ENCODE results near the gene IFNGR2.
"Not testable (repeated sequence)": the region's sequence is repeated elsewhere in the genome, so short reads cannot be mapped to it uniquely, and the experiment has no call there.

Gene IFNGR2

DNA sequence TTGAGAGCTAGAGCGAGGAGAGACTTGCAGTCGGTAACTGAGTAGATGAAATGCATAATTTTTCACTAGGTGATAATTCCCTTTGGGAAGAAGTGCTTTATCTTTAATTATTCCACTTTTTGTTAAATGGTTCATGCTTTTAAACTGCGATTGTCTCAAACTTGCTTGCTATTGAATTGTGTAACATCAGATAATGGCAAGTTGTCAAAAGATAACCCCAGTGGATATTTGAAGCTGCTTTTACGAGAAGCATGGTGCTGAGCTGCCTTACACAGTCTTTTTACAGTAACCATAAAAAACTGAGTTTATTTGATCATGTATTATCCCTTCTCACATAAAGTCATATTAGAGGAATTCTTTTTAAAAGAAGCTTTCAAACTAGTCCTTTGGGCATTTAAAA, 46.4 kb downstream of the IFNGR2 start:
- DNase-seq (ENCODE audit: low spot score in 2 of 2), result peak in 1 of 2 experiments; percentile 31
- Histone ChIP-seq H3K9me3 (no peaks in the 10 kb centered on the region), H3K27me3 (ENCODE audit: low read depth) (no peaks in the 10 kb centered on the region)

DNA sequence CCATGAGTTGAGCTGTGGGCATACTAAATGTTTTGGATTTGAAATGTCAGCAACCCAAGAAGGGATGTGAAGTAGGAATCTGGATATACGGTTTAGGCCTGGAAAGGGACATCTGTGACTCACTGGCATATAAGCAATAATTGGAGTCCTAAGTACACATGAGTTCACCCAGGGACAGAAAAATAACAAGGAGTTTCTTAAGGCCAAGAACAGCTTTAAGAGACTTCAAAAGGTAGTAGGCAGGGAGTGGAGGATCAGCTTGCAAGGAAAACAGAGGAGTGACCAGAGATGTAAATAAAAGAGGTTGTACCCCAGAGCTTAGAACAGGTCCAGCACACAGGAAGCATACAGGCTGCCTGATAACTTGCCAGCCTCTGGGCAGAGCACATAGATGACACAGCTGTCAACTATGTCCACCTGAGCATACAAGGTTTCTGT, 48.4 kb downstream of the IFNGR2 start:
- in situ Hi-C loops (cut with MboI; ENCODE audit: low sequenced_read_pairs), result no loop called here
- no peaks in the 10 kb centered on the region for H3K9me3 ChIP-seq
- no peak for DNase-seq (ENCODE audit: low spot score in 2 of 2)
- H3K36me3 ChIP-seq (replicated peaks), result peaks cover 13% of the 10 kb centered on the region
- H3K4me1 ChIP-seq, result peaks cover 14% of the 10 kb centered on the region
- H3K27me3 ChIP-seq (ENCODE audit: low read depth), result no peaks in the 10 kb centered on the region
- no peak overlapping the region for H3K4me3 ChIP-seq

More for the DNA sequence above, 46.4 kb downstream of the IFNGR2 start:
- Histone ChIP-seq H3K36me3 (replicated peaks) (no peaks in the 10 kb centered on the region; the same call in 1 of the 2 replicates), H3K4me1 (peaks cover 10% of the 10 kb centered on the region), H3K4me3 (no peak overlapping the region)
- in situ Hi-C loops (cut with MboI; ENCODE audit: low sequenced_read_pairs), result no loop called here

- no peak for DNase-seq (ENCODE audit: low spot score in 2 of 2)
- in situ Hi-C loops (cut with MboI; ENCODE audit: low sequenced_read_pairs), result no loop called here
- Histone ChIP-seq H3K9me3 (no peaks in the 10 kb centered on the region), H3K36me3 (replicated peaks) (peaks cover 13% of the 10 kb centered on the region), H3K4me3 (no peak overlapping the region), H3K27me3 (ENCODE audit: low read depth) (no peaks in the 10 kb centered on the region), H3K4me1 (peaks cover 14% of the 10 kb centered on the region)
Observed at GRCh38 chr21:33452362-33452761, 49.1 kb downstream of the IFNGR2 start.

DNA sequence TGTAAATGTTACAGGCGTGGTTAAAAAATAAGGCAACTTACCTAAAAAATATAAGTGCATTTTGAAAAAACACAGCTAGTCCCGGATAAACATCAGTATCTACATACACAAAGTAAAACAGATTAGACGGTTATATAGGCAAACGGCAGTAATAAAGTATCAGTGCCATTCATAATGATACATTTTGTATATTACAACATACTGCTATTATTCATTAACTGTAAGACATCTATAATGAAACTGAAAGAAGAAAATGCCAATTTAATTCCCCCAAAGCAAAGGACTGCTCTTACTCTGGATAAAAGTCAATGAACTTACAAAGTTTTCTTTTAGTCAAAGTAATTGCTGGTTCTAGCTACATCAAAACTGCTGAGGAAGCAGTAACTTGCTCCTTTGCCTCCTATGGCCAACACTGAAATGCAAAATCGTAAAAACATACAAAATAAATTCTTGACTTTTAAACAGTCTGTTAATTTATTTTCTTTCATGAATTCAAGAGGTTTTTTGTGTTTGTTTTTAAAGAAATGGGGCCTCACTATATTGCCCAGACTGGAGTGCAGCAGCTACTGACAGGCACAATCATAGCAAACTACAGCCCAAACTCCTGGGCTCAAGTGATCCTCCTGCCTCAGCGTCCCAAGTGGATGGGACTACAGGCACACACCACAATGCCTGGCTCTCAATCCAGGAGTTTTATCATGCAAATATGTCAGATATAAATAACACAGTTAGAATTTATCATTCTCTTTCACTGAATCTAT, 52.7 kb downstream of the IFNGR2 start:
- Histone ChIP-seq H3K27me3 (ENCODE audit: low read depth) (no peaks in the 10 kb centered on the region), H3K4me1 (peaks cover 4% of the 10 kb centered on the region; the same call in 1 of the 2 replicates), H3K9me3 (no peaks in the 10 kb centered on the region), H3K4me3 (no peak overlapping the region), H3K36me3 (replicated peaks) (peaks cover 17% of the 10 kb centered on the region)
- DNase-seq (ENCODE audit: low spot score in 2 of 2), result peak; percentile 22 to 24
- in situ Hi-C loops (cut with MboI; ENCODE audit: low sequenced_read_pairs), result no loop called here

DNA sequence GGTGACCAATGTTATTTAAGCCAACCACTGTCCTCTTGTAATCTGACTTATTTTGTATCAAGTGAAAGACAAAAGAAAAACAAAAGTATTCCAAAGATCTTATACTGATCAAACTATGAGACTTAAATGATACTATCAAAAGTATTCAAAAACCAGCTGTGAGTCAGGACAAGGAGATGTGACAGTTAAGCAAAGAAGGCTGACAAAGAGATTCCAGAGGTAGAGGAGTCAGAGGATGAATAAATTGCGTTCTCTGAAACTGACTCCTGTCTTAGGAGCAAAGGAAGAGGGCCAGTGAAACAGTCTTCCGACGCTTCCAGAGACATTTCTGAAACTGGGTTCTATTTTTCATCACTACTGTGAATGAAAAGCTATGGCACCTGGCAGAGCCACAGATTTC, 55.6 kb downstream of the IFNGR2 start:
- in situ Hi-C loops (cut with MboI; ENCODE audit: low sequenced_read_pairs), result no loop called here
- peaks cover 4% of the 10 kb centered on the region; the same call in 1 of the 2 replicates for H3K4me1 ChIP-seq
- DNase-seq (ENCODE audit: low spot score in 2 of 2), result no peak
- H3K36me3 ChIP-seq (replicated peaks), result peaks cover 17% of the 10 kb centered on the region
- H3K27me3 ChIP-seq (ENCODE audit: low read depth), result no peaks in the 10 kb centered on the region
- H3K4me3 ChIP-seq, result no peak overlapping the region
- H3K9me3 ChIP-seq, result no peaks in the 10 kb centered on the region

GRCh38 chr21:33461538-33462250, 58.5 kb downstream of the IFNGR2 start:
- in situ Hi-C loops (cut with MboI; ENCODE audit: low sequenced_read_pairs), result no loop called here
- H3K4me3 ChIP-seq, result no peak overlapping the region
- H3K9me3 ChIP-seq, result no peaks in the 10 kb centered on the region
- H3K4me1 ChIP-seq, result peaks cover 2% of the 10 kb centered on the region
- no peak for DNase-seq (ENCODE audit: low spot score in 2 of 2)
- H3K27me3 ChIP-seq (ENCODE audit: low read depth), result no peaks in the 10 kb centered on the region
- peaks cover 4% of the 10 kb centered on the region; the same call in 1 of the 2 replicates for H3K36me3 ChIP-seq (replicated peaks)

DNA sequence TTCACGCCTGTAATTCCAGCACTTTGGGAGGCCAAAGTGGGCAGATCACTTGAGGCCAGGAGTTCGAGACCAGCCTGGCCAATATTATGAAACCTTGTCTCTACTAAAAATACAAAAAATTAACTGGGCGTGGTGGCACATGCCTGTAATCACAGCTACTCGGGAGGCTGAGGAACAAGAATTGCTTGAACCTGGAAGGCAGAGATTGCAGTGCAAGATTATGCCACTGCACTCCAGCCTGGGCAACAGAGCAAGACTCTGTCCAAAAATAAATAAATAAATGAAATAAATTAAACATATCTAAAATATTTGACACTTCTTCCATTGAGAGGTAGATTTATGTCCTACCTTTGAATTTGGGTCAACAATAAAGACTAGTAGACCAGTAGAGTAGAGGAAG, 66.0 kb downstream of the IFNGR2 start:
- DNase-seq (ENCODE audit: low spot score in 2 of 2); H3K4me1 ChIP-seq; H3K36me3 ChIP-seq (replicated peaks); H3K9me3 ChIP-seq; H3K27me3 ChIP-seq (ENCODE audit: low read depth); in situ Hi-C loops (cut with MboI; ENCODE audit: low sequenced_read_pairs); H3K4me3 ChIP-seq: not testable (repeated sequence)

GRCh38 chr21:33470701-33471100, 67.5 kb downstream of the IFNGR2 start:
- in situ Hi-C loops (cut with MboI; ENCODE audit: low sequenced_read_pairs), result no loop called here
- no peaks in the 10 kb centered on the region for H3K36me3 ChIP-seq (replicated peaks)
- no peak overlapping the region for H3K4me3 ChIP-seq
- H3K9me3 ChIP-seq, result no peaks in the 10 kb centered on the region
- no peaks in the 10 kb centered on the region for H3K27me3 ChIP-seq (ENCODE audit: low read depth)
- DNase-seq (ENCODE audit: low spot score in 2 of 2), result no peak
- H3K4me1 ChIP-seq, result peaks cover 7% of the 10 kb centered on the region

DNA sequence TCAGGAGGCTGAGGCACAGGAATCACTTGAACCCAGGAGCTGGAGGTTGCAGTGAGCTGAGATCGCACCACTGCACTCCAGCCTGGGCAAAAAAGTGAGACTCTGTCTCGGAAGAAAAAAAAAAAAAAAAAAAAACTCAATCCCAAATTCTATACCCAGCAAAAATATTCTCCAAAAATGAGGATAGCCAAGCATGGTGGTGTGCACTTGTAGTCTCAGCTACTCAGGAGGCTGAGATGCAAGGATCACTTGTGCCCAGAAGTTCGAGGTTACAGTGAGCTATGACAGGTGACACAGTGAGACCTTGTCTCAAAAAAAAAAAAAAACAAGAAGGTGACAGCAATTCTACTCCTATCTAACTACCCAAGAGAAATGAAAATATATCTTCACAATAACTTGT, 70.1 kb downstream of the IFNGR2 start:
- no peak for DNase-seq (ENCODE audit: low spot score in 2 of 2)
- H3K9me3 ChIP-seq, result no peaks in the 10 kb centered on the region
- no peaks in the 10 kb centered on the region for H3K4me1 ChIP-seq
- in situ Hi-C loops (cut with MboI; ENCODE audit: low sequenced_read_pairs), result no loop called here
- H3K27me3 ChIP-seq (ENCODE audit: low read depth), result no peaks in the 10 kb centered on the region
- no peaks in the 10 kb centered on the region for H3K36me3 ChIP-seq (replicated peaks)
- H3K4me3 ChIP-seq, result no peak overlapping the region

- DNase-seq (ENCODE audit: low spot score in 2 of 2), result no peak
- H3K9me3 ChIP-seq, result no peaks in the 10 kb centered on the region; the same call in 1 of the 2 replicates
- in situ Hi-C loops (cut with MboI; ENCODE audit: low sequenced_read_pairs), result loop anchor here (25.0 kb wide), 1 partner anchor 110 kb away; the partner anchor contains the start of gene DONSON
- H3K4me3 ChIP-seq, result no peak overlapping the region
- no peaks in the 10 kb centered on the region for H3K27me3 ChIP-seq (ENCODE audit: low read depth)
- 0 out of 2 replicates have a peak, but pooled peaks cover 3% of the 10 kb centered on the region for H3K36me3 ChIP-seq (replicated peaks)
- no peaks in the 10 kb centered on the region for H3K4me1 ChIP-seq
Observed at GRCh38 chr21:33477066-33477465, 73.9 kb downstream of the IFNGR2 start.

- no peak for DNase-seq (ENCODE audit: low spot score in 2 of 2)
- Histone ChIP-seq H3K27me3 (ENCODE audit: low read depth) (no peaks in the 10 kb centered on the region), H3K4me3 (peak overlapping the region; percentile 86), H3K36me3 (replicated peaks) (0 out of 2 replicates have a peak, but pooled peaks cover 3% of the 10 kb centered on the region), H3K4me1 (no peaks in the 10 kb centered on the region), H3K9me3 (no peaks in the 10 kb centered on the region; the same call in 1 of the 2 replicates)
- in situ Hi-C loops (cut with MboI; ENCODE audit: low sequenced_read_pairs), result loop anchor here (25.0 kb wide), 1 partner anchor 109 kb away; the partner anchor contains the start of gene DONSON
Observed at GRCh38 chr21:33478182-33478581, 75.0 kb downstream of the IFNGR2 start.

- no peaks in the 10 kb centered on the region for H3K27me3 ChIP-seq (ENCODE audit: low read depth)
- in situ Hi-C loops (cut with MboI; ENCODE audit: low sequenced_read_pairs), result loop anchor here (25.0 kb wide), 1 partner anchor 108 kb away; the partner anchor contains the start of gene DONSON
Observed at GRCh38 chr21:33478935-33479678, 75.9 kb downstream of the IFNGR2 start.

More at GRCh38 chr21:33478935-33479678, 75.9 kb downstream of the IFNGR2 start:
- Histone ChIP-seq H3K4me3 (peak overlapping the region; percentile 86), H3K36me3 (replicated peaks) (0 out of 2 replicates have a peak, but pooled peaks cover 3% of the 10 kb centered on the region), H3K9me3 (no peaks in the 10 kb centered on the region; the same call in 1 of the 2 replicates), H3K4me1 (no peaks in the 10 kb centered on the region)
- DNase-seq (ENCODE audit: low spot score in 2 of 2), result peak; percentile 15 to 57

All from HAP-1 (cell line).